Keratinocyte (primary cell): Measurements from ENCODE around the gene NOL12. TPM values are rescaled to one million over a fixed set of nuclear protein-coding genes. Genes with fewer than 3 reads are reported as not detected.
A peak's percentile ranks its signal among the peaks of the same experiment; 100 is the strongest.

Source experiments
- DNase-seq: peaks from one replicate; pipeline ENCODE4 v3.0.0-alpha.2; 2011; ENCODE audit warnings: low read depth, missing footprints, low spot score
- FAIRE-seq: peaks from 2 replicates; lab custom pipeline; 2011; peaks lifted over from hg19 to GRCh38; lab: Jason Lieb, UNC
- H2AFZ ChIP-seq: 2 replicates; pipeline ENCODE4 v1.6.0; 2012; ENCODE audit warnings: low read length, control low read depth, inconsistent platforms; ENCODE audit not compliant: control insufficient read depth
- H3K27ac ChIP-seq: 2 replicates; pipeline ENCODE4 v1.5.1; 2011; ENCODE audit warnings: low read length; ENCODE audit not compliant: control insufficient read depth, insufficient read depth
- H3K27me3 ChIP-seq: 3 replicates; pipeline ENCODE4 v1.6.0; 2011; ENCODE audit warnings: low read length; ENCODE audit not compliant: control insufficient read depth, insufficient read depth; ENCODE audit errors: extremely low read depth
- H3K36me3 ChIP-seq, 2 experiments: 2 replicates in 1 of 2; 3 replicates in 1 of 2; pipeline ENCODE4 v1.5.1; 2011; ENCODE audit warnings: low read length in 2 of 2, mild to moderate bottlenecking in 1 of 2; ENCODE audit not compliant: control insufficient read depth in 2 of 2, insufficient read depth in 2 of 2; ENCODE audit errors: extremely low read depth in 1 of 2
- H3K4me1 ChIP-seq: 3 replicates; pipeline ENCODE4 v1.5.1; 2011; ENCODE audit warnings: low read length; ENCODE audit not compliant: control insufficient read depth, insufficient read depth; ENCODE audit errors: extremely low read depth
- H3K4me2 ChIP-seq: 3 replicates; pipeline ENCODE4 v1.6.0; 2011; ENCODE audit warnings: low read depth, low read length; ENCODE audit not compliant: control insufficient read depth, insufficient read depth; ENCODE audit errors: extremely low read depth
- H3K4me3 ChIP-seq, 3 experiments: fragments of 200-600 bp in 1 of 3; sonication (generic) in 1 of 3; 2 replicates in 2 of 3; 3 replicates in 1 of 3; pipeline ENCODE4 v1.5.1; 2011 to 2016; ENCODE audit warnings: low read length in 3 of 3, mild to moderate bottlenecking in 3 of 3, control low read depth in 2 of 3, inconsistent platforms in 1 of 3, low read depth in 1 of 3, mixed read lengths in 1 of 3, mixed run types in 1 of 3, moderate library complexity in 1 of 3; ENCODE audit not compliant: control insufficient read depth in 2 of 3, insufficient read depth in 2 of 3; ENCODE audit errors: extremely low read depth in 1 of 3
- H3K79me2 ChIP-seq: 2 replicates; pipeline ENCODE4 v1.6.0; 2012; ENCODE audit warnings: low read length; ENCODE audit not compliant: control insufficient read depth, insufficient read depth
- H3K9ac ChIP-seq: 3 replicates; pipeline ENCODE4 v1.6.0; 2011; ENCODE audit warnings: low read length; ENCODE audit not compliant: control insufficient read depth, insufficient read depth; ENCODE audit errors: extremely low read depth
- H3K9me1 ChIP-seq: 3 replicates; pipeline ENCODE4 v1.6.0; 2011; ENCODE audit warnings: low read length; ENCODE audit not compliant: control insufficient read depth, insufficient read depth; ENCODE audit errors: extremely low read depth
- H3K9me3 ChIP-seq: 2 replicates; pipeline ENCODE4 v1.5.1; 2012; ENCODE audit warnings: low read depth, low read length; ENCODE audit not compliant: control insufficient read depth
- H4K20me1 ChIP-seq: 3 replicates; pipeline ENCODE4 v1.6.0; 2011; ENCODE audit warnings: low read length; ENCODE audit not compliant: control insufficient read depth, insufficient read depth; ENCODE audit errors: extremely low read depth
- EZH2 ChIP-seq: IDR thresholded peaks from one replicate; pipeline ENCODE4 v1.6.1; 2012; ENCODE audit warnings: inconsistent platforms, mild to moderate bottlenecking, low read length, moderate library complexity
- dilution Hi-C: fragments of 300-500 bp; cut with MboI; formaldehyde crosslinking; loops from one replicate; pipeline ENCODE4 v1.7.0; 2020; ENCODE audit warnings: low sequenced_read_pairs; ENCODE audit not compliant: extremely low pct_ligation_motif_present
- polyA plus RNA-seq, 5 experiments: library from polyadenylated mRNA; depleted of rRNA in 3 of 5; stranded (reverse) in 3 of 5; stranded (forward) in 1 of 5; unstranded in 1 of 5; fragments of >200 nt; gene quantifications; 1 replicate in 1 of 5; 2 replicates in 3 of 5; 3 replicates in 1 of 5; pipeline versions ENCODE4 v1.2.1 to v1.2.3, GENCODE V29; 2011 to 2012; ENCODE audit warnings: missing spikeins in 2 of 5, low read depth in 1 of 5, low replicate concordance in 1 of 5
- TF ChIP-seq, protein P1 (sequence below), 3 experiments: IDR thresholded peaks in 1 of 3; conservative IDR thresholded peaks in 1 of 3; optimal IDR thresholded peaks in 1 of 3; 2 replicates in 2 of 3; 3 replicates in 1 of 3; pipeline versions ENCODE3 to v1.5.1; 2011; ENCODE audit warnings: low read length in 3 of 3, mild to moderate bottlenecking in 3 of 3, moderate library complexity in 2 of 3, control low read depth in 1 of 3, inconsistent platforms in 1 of 3; ENCODE audit not compliant: insufficient read depth in 2 of 3; ENCODE audit errors: extremely low read depth in 1 of 3

NOL12 gene
- polyA plus RNA-seq, 1 donor (not counting 4 experiments of a cell fraction or from before 2014, with no cell fraction given) = 23.8 TPM

GRCh38 chr22:37734402-37734700, 48.2 kb downstream of the NOL12 start:
- Histone ChIP-seq H3K9me1 (no peaks in the 10 kb centered on the region), H2AFZ (no peak overlapping the region), H3K36me3 (no peaks in the 10 kb centered on the region), H3K9me3 (no peaks in the 10 kb centered on the region), H4K20me1 (no peaks in the 10 kb centered on the region), H3K4me2 (no peak overlapping the region), H3K4me3 (no peak overlapping the region), H3K27me3 (no peaks in the 10 kb centered on the region), H3K9ac (no peak overlapping the region), H3K79me2 (no peaks in the 10 kb centered on the region), H3K27ac (no peak overlapping the region), H3K4me1 (no peaks in the 10 kb centered on the region)
- dilution Hi-C loops = no loop called here
- FAIRE-seq (no peak), DNase-seq (no peak)
- no peak for TF ChIP-seq EZH2
- TF ChIP-seq, protein P1, sequence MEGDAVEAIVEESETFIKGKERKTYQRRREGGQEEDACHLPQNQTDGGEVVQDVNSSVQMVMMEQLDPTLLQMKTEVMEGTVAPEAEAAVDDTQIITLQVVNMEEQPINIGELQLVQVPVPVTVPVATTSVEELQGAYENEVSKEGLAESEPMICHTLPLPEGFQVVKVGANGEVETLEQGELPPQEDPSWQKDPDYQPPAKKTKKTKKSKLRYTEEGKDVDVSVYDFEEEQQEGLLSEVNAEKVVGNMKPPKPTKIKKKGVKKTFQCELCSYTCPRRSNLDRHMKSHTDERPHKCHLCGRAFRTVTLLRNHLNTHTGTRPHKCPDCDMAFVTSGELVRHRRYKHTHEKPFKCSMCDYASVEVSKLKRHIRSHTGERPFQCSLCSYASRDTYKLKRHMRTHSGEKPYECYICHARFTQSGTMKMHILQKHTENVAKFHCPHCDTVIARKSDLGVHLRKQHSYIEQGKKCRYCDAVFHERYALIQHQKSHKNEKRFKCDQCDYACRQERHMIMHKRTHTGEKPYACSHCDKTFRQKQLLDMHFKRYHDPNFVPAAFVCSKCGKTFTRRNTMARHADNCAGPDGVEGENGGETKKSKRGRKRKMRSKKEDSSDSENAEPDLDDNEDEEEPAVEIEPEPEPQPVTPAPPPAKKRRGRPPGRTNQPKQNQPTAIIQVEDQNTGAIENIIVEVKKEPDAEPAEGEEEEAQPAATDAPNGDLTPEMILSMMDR (optimal IDR thresholded peaks at IDR 0.05 in 1 of 3, IDR thresholded peaks at IDR 0.05 in 1 of 3, conservative IDR thresholded peaks at IDR 0.05 in 1 of 3; ENCODE audit: extremely low read depth in 1 of 3, insufficient read depth in 2 of 3, low read length in 3 of 3) = no peak

DNA sequence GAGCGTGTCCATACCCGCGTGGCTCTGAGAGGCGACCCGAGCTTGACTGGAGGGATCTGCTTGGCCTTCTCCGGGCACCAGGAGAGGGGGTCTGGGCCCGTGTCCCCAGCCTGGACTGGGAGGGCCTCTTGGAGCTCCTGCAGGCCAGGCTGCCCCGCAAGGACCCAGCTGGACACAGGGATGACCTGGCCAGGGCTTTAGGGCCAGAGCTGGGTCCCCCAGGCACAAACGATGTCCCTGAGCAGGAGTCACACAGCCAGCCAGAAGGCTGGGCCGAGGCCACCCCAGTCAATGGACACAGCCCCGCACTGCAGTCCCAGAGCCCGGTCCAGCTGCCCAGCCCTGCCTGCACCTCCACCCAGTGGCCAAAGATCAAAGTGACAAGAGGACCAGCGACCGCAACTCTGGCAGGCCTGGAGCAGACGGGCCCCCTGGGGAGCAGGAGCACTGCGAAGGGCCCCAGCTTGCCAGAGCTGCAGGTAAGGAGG, 48.9 kb downstream of the NOL12 start:
- Histone ChIP-seq H3K4me2 (no peak overlapping the region), H2AFZ (no peak overlapping the region), H3K36me3 (no peaks in the 10 kb centered on the region), H3K4me1 (no peaks in the 10 kb centered on the region), H4K20me1 (no peaks in the 10 kb centered on the region), H3K9me1 (no peaks in the 10 kb centered on the region), H3K9ac (no peak overlapping the region), H3K9me3 (no peaks in the 10 kb centered on the region), H3K27ac (no peak overlapping the region), H3K79me2 (no peaks in the 10 kb centered on the region), H3K4me3 (no peak overlapping the region), H3K27me3 (peaks cover 5% of the 10 kb centered on the region)
- dilution Hi-C loops = no loop called here
- FAIRE-seq (no peak), DNase-seq (no peak)
- TF ChIP-seq, protein P1 (optimal IDR thresholded peaks at IDR 0.05 in 1 of 3, IDR thresholded peaks at IDR 0.05 in 1 of 3, conservative IDR thresholded peaks at IDR 0.05 in 1 of 3; ENCODE audit: extremely low read depth in 1 of 3, insufficient read depth in 2 of 3, low read length in 3 of 3) = peak in 1 of 3 experiments; percentile 22
- TF ChIP-seq EZH2 = no peak
